Measurements from ENCODE around the gene APBB1.

APBB1 gene

GRCh38 chr11:6390718-6391469, 28.0 kb downstream of the APBB1 start:
- DNase-seq: no peak

DNA sequence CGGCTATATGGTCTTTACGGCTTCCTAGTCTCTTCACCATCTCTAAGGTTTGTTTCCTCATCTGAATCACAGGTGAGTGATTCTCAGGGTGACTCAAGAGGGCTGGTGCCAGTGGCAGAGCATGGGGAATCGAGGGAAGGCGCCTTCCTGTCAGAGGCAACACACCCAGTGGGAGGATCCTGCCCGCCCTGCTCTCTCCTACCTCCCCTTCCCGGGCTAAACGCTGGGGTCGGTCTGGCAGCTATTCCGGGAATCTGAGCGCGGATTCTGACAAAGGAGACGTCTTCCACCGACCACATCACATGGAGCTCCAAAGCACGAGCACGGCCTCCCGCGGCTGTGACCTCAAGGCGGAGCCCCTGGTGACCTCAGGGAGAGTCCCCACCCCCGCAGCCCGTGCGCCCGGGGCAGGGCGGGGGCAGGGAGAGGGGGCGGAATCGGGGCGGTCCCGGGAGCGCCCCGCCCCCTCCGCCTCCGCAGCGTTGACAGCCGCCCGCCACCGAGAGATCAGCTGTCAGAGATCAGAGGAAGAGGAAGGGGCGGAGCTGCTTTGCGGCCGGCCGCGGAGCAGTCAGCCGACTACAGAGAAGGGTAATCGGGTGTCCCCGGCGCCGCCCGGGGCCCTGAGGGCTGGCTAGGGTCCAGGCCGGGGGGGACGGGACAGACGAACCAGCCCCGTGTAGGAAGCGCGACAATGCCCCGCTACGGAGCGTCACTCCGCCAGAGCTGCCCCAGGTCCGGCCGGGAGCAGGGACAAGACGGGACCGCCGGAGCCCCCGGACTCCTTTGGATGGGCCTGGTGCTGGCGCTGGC, 28.8 kb downstream of the APBB1 start, which contains the start of gene SMPD1:
Gene SMPD1 (plus strand): TSS at position 570 of the 813 bp plus-strand sequence. CDS start 125 bp downstream, at position 695.
- DNase-seq: peak; percentile 63

DNA sequence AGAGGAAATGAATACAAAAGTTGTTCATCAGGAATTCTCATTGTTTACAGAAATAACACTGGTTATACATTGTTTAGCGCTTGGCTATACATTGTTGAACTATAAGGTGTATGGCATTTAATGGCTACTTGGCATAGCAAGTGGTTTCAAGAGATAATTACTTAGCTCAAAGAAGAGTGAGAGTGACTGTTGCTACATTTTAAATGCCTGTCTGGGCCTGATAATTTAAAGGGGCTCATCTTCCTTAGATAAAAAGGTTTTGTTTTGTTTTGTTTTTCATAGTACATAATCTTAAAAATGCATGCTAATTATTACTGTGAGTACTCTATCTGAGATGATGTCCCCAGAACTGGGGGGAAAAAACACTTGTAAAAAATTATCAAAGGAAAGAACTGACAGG, 30.1 kb downstream of the APBB1 start:
- DNase-seq: no peak

- DNase-seq: no peak
These were observed 30.9 kb downstream of the APBB1 start for GRCh38 chr11:6387811-6388599.

DNA sequence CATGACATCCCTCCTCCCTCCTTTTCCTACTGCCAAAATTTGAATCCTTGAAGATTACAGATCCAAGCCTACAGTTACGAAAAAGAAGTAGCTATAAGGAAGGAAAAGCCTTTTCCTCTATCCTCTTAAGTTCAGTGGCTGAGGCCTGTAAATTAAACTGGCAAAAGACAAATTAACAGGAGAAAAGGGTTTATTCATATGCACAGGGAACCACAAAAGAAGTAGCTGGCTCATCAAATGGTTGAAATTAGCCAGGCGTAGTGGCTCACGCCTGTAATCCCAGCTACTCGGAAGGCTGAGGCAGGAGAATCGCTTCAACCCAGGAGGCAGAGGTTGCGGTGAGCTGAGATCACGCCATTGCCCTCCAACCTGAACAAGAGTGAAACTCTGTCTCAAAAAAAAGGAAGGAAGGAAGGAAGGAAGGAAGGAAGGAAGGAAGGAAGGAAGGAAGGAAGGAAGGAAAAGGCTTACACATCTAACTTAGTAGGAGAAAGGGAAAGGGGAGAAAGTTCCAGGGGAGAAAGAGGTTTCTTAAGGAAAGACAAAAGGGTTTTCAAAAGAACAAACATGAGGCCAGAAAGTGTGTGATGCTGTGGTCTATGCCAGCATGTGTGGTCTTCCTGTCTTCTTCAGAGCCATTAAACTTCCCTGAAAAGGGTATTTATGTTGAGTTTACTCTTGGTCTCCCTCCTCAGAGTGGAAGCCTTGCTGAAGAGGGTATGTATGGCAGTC, 33.7 kb downstream of the APBB1 start:
- DNase-seq: no peak

DNA sequence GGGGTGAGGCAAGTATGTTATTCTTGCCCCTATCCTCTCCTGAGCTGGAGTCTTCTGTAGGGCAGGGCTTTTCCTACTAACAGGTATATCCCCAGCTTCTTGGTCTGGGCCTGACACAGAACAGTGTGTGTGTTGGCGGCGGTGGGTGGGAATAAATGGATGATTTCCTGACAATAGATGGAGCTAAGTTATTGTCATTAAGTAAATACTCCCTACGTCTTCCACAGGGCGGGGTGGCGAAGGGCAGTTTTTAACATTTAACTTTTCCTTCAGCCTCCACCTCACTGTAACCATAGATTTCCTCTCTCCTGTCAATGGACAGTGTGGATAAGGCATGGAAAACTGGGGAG, 40.3 kb downstream of the APBB1 start:
- no peak for DNase-seq

DNA sequence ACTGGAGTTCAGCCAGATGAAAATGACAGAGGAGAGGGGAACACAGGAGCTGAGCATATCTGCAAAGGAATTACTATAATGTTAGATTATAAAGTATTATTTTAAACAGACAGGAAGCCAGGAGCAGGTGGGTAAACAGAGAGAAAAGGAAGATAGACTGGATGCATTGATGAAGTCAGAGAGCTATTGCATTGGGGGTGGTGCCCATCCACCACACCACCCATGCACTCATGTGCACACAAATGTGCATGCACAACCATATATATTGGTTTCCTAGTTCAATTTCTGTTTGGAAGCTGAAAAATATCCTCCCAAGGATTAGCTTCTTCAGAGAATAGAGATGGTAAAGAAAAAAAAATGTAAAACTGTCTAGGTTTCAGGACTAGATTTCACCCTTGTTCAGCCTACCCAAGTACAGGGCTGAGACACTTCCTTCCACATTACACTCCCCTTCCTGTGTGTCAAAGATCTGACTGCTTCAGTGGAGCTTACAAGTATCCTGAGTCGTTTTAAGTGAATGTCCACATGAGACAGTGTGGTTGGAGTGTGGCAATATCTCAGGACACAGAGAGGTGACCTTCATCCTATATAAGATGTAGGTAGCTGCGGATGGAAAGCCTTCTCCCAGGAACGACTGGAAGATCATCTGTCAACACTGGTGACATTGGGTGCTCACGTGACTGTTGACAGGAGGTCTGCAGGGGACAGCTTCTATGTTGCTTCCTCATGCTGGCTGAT, 40.8 kb downstream of the APBB1 start:
- no peak for DNase-seq

GRCh38 chr11:6371825-6372224, 47.1 kb downstream of the APBB1 start:
- no peak for DNase-seq

DNA sequence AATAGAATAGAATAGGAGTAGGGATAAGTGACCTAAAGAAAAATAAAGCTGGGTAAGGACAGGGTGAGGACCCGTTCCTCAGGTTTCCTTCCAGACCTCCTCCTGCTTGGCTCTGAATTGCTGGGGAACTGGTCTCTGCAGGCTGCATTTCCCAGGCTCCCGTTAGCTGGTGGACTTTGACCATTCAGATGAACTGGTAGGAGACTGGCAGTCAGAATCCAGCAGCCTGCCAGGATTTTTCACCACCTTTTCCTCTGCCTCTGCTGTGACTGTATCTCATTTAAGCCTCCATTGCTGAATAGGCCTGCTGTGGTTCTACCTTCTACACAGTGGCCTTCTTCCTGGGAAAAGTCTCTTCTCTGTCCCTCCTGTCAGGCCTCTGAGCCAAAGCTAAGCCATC, 53.2 kb downstream of the APBB1 start:
- no peak for DNase-seq

DNA sequence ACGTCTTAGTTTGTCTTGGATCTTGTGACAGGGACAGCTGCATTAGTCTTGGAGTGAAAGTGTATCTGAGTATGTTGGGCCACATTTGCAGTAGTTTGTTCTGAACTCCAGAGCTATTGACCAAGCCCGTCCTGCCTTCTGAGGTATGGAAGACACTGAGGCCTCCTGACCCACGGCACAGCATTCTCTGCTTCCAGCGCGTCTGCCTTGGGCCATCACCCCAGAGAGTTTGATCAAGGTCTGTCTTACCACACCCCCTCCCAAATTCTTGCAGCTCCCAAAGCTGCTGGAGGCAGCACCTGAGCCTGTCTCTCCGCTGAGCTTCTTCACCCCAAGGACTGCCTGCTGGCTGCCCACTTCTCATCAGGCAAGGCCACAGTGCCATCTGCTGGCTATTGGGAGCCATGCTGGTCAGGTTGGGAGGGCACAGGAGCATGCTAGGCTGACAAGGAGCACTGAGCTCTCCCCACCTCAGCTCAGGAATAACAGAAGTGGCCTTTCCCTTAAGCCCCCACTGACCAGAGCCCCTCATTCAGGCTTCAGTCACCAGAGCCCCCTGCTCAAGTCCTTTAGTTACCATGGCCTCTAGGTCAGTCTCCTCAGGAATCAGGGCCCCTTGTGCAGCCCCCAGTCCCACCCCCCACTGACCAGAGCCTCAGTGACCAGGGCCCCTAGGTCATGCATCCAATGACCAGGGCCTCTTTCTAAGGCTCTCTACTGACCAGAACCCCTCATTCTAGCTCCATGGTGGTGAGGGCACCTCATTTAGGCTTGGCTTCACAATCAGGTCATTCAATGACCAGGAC, 55.8 kb downstream of the APBB1 start:
- DNase-seq: no peak

DNA sequence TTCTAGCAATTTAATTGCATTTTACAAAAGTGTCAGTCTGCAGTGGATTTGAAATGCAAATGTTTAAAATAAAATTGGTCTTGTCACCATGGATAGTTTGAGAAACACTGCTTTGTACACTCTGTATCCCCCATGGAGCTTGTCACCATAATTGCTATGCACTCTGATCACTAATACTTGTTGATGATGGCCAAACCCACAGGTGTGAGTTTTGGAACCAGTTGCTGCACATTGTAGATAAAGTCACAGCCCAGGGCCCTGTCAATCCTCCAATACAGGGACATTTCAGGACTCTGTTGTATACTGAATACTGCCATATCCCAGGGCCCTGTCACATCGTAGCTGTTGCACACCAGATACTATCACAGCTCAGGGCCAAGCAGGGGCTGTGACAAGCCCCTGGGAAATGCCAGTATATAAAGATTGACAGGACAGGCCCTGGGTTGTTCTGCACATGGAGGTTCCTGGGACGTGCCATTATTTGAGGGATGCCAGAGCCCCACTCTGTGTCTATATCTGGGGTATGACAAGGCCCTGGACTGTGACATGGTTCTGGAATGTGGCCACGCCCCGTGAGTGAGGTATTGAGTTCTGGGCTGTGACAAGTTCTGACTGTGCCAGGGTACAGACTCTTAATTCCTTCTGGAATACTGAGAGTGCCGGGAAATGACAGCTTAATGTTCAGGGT, 56.6 kb downstream of the APBB1 start:
- no peak for DNase-seq

DNA sequence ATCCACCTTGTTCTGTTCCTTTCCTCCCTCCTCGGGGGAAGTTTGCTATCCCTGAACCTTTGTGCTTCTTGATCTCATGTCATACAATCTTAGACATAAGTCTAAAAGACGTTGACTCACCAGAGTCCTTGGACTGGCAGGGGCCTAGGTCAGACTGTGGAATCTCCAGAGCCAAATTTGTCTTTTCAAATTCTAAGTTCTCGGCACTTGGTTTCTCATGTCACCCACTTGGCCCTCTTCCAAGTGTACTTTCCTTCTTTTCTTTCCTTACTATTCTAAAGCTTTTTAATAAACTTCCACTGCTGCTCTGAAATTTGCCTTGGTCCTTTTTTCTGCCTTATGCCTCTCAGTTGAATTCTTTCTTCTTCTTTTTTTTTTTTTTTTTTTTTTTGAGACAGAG, 58.7 kb downstream of the APBB1 start:
- DNase-seq: no peak

- DNase-seq: no peak
These were observed 61.7 kb downstream of the APBB1 start for GRCh38 chr11:6357222-6357621.

- no peak for DNase-seq
These were observed 62.3 kb downstream of the APBB1 start for GRCh38 chr11:6356503-6357055.

GRCh38 chr11:6354651-6355485, 64.0 kb downstream of the APBB1 start:
- DNase-seq: no peak

GRCh38 chr11:6353367-6353987, 65.4 kb downstream of the APBB1 start:
- DNase-seq: peak; percentile 35

- no peak for DNase-seq
These were observed 67.0 kb downstream of the APBB1 start for GRCh38 chr11:6351782-6352382.

DNA sequence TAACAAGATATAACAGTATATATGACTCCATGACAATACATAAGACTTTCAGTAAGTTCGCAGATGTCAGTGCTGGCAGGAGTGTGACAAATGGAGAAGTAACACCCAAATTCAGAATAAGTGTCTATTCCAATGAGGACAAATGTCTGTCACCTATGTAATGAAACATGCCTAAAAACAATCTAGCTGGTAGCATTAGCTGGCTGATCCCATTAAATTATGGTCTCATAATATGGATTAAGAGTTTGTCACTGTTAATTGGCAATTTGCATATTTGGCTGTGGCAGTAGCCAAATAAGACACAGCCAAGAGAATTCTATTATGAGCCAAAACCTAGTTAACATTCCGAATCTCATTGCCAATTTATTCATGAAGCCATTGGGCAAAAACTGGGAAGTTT, 68.4 kb downstream of the APBB1 start:
- DNase-seq: no peak
